ENCODE measurements around the gene ERMN.

The ERMN gene

DNA sequence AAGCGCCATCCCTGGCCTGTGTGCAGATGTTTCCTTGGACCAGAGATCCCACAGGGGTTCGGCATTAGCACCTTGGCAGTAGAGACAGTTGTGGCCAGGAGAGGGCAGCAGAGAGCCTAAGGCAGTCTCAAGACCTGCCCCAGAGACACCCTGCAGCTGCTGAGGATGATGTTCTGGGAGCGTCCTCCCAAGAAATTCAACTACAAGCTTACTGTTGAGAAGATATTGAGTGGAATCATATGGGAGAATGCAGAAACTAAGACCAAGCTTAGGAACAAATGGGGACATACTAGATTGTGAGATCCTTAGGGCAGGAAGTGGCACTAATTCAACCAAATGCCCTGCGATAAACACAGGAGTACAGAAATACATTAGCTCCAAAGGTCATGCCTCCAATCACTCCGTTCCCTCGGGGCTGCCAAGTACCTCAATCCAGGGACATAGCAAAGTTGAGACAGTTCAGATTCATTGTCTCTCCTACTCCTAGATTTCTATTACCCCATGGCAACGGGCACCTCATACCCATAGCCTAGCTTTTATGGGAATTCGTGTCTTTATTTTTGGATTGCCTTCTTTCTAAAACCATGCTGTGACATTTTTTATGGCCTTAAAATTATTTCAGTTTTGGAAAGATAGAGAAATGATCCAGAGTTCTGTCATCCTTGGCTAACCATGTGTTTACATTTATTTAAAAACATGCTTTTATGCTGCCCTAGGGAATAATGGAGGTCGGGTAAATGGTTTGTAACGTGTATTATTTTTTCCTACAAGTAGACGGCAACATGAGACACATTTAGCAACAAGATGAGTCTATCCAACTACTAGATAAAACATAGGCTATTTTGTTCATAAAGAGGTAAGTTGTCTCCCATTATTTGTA lies 2.2 kb upstream of the ERMN start:
- DNase-seq = no peak

DNA sequence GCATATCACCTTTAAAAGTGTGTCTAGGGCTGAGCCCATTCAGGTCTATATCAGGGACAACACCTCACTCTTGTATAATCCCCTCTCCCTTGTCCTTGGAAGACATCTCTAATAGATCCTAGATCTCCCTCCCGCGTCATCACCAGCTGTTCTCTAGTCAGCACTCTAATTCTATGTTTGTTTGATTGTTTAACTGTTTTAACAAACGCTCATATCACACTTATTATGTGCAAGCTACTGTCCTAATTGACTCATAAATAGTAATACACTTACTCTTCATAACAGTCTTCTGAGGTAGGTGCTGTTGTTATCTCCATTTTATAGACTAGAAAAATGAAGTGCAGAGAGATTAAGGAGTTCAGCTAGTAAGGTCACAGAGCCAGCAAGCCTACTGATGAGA lies 1.6 kb upstream of the ERMN start:
- DNase-seq = no peak

DNA sequence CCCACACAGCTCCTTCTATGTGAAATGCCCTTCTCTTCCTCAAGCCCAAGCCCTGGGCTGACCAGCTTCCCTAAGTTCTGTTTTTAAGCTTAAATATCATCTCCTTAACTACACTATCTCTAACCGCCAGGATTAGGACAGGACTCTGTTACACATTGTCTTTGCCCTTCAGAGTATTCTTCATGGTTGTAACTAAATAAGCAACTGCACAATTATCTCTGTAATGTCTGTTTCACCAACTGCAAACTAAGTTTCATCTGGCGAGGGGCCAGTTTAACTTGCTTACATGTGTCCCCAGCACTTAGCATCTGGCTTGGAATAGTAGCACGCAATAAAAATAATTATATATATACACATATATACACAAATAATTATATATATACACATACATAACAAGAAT lies 1.1 kb upstream of the ERMN start:
- DNase-seq = no peak

GRCh38 chr2:157324331-157324843 lies 1.2 kb downstream of the ERMN start:
- no peak for DNase-seq

DNA sequence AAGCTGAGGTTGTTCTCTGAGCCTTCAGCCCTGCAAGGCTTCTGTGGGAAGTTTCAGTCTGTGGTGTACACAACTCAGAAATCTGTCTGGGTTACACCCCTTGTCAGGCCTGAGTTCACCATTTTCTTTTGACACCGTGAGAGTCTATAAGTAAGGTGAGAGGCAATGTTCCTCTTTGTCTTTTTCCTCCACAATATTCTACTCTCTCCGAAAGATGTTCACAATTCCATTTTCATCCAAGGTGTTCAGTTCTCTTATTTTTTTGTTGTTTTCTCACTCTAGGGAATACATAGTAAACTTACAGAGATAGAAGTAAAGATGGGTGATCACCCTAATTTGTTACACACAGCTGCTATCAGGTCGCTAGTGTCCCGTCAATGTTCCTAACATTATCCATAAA lies 3.2 kb downstream of the ERMN start:
- DNase-seq = no peak

GRCh38 chr2:157321466-157321865 lies 4.2 kb downstream of the ERMN start:
- DNase-seq = no peak

DNA sequence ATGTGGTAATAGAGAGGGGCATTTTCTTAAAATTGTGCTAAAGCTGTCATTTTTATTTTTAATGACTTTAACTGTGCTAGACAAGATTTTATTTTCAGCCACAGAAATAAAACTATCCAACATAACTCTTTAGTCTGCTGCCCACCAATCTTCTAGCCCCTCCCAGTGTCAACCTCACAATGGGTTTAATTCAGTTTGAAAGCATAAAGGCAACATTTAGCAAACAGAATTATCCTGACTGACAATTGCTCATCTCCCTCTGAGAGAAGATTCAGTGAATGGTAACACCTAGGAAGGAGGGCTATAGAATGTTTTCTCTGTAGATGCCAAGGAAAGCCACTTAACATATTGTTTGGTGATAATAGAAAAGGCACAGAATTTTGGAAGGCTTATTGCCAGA lies 5.2 kb downstream of the ERMN start:
- no peak for DNase-seq

DNA sequence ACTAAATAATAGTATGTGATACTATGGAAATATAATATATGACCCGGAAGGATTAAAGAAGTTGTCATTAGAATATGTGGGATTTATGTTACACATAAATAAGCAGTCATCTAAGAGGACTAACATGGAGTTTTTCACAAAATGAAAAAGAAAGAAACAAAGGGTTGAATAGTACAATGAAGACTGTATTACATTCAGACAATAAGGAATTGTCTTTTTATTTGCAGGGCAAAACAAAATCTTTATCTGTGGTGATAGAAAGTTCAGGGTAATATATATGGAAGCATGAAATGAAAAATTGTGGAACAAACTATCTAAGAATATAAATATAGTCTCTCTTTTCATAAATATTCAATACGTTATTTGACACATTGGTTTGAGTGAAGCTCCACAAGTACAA lies 5.8 kb downstream of the ERMN start:
- no peak for DNase-seq

DNA sequence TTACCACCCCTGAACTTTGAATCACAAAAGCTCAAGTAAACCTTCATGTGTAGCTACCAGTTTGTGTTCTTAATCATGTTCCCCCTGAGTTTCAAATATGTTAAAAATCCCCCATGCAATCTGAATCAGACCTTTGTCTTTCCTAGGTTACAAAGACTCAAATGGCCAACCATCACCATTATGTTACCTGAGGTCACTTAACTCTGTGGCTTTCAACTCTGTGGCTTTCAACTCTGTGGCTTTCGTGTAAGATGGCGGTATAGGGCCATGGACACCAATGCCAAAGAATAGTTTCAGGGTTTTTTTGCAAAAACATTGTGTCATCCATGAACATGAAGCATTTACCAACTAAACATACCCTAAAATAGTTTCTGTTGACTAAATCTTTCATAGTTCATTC lies 6.7 kb downstream of the ERMN start:
- DNase-seq = no peak

DNA sequence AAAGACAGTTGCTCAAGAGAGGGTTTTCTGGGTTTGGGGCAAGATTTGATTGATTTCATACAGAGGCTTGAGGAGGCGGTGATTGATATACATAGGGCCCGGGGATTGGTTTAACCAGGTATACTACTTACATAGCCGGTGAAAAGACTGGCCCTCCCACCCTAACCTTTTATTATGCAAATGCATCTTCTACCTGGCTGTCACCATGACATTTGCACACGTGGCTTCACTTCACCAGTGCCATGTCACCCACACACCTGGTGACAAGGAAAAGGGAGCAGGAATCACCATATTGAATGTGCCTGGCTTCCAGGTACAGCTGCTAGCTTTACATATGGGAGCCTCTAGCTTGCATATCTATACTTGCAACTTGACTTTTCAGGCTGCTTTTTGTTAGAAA lies 9.7 kb downstream of the ERMN start:
- DNase-seq = no peak

DNA sequence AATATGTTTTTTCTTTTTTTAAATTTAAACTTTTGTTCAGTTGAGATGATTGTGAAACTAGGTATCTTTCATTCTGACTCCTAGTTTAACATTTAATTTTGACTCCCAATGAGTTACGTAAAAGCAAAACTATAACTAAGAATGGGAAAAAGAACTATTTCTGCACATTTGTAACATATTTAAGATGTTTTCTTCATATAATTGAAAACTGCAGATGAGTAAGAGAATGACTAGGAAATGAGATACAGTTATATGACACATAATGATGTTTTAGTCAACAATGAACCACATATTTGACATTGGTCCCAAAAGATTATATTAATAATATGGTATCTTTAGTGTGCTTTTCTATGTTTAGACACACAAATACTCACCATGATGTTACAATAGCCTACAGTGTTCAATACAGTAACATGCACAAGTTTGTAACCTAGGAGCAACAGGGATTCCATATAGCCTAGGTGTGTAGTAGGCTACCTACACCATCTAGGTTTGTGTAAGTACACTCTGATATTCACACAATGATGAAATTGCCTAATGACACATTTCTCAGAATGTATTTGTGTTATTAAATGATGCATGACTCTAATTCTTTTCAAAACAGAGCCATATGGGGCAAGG lies 12.6 kb downstream of the ERMN start:
- DNase-seq = no peak

DNA sequence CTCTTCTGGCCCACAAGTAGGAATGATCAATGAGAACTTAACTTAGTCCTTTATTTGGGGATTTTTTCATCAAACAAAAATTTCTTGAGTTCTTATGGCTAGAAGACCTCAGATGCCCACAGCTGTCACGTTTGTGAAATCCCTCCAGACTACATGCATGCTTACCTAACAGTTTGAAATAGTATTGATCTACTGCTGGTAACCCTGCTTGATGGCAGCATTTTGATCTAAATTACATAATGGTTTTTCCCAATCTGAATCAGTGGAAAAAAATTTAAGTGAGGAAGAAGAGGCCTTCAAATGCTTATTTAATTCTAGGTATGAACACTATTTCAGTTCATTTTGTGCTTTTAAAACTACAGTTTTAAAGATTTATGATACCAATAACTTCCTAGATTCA lies 13.9 kb downstream of the ERMN start:
- no peak for DNase-seq

GRCh38 chr2:157309878-157310277 lies 15.7 kb downstream of the ERMN start:
- no peak for DNase-seq

DNA sequence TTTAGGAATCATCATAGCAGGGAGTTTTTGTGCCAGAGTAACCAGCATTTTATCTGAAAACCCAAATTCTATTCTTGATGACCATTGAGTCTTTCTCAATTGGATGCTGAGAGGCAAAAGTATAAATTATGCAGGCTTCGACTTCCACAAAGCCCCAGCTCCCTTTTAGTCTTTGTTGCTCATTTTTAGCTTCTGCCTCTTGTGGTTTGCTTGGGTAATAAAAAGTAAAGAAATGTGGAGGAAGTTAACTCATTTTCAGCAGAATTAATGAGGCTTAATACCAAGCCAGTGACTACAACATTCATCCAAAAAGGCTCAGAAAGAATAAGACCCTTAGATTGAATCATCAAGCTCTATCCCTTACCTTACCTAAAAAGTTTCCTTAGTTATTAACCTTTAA lies 18.6 kb downstream of the ERMN start:
- no peak for DNase-seq

DNA sequence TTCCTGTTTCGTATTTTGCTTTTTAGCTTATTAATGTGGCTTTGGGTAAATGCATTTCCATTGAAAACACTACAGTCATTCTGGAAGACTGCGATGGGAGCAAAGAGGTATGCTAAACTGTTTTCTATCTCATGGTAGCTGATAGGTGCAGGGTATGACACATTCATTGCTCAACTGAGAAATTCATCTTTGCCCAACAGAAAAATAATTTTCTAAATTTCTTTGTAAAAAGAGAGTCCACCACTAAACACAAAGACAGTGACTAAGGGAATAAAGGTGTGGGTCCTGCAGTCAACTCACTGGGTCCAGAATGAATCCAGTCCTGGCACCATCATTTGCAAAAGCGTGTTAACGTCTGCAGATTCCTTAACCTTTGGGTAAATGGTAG lies 19.9 kb downstream of the ERMN start:
- DNase-seq = no peak

DNA sequence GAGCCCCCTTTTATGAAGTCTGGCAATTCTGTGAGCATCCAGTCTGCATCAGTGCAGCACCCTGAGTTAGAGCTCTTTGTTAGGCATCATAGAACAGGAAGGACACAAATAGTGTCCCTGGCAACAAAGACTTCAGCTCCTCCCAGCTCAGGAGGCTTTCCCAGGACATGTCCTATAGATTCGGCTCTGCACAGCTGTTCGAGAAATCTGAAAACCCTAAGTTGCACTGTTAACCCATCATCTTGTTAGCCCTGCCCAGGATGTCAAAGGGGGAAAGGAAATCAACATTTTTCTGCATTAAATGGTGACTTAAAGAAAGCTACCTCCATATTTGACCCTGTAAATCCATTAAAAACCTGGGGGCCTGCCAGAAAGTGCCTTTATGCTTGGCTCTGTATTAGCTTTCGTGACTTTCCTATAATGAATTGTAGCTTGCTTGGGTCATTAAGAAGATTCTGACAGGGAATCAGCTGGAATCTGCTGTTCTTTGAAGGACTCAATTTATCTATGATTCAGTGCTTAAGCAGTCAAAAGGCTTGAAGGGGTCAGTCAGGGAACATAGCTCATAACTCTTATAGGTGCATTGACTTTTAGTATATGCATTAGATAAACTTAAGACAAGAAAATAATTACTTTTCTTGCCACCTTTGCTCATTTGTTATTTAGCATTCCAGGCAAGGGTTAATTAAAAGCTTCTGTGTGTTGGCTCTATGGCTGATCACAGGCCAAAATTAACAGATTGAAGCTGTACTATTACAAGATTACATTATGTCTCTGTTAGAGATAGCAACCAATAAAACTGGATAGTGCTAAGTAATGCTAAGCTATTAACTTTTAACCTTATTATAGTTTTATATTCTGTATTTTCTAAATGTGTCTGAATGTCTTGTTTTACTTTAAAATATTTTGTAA lies 20.6 kb downstream of the ERMN start:
- no peak for DNase-seq

DNA sequence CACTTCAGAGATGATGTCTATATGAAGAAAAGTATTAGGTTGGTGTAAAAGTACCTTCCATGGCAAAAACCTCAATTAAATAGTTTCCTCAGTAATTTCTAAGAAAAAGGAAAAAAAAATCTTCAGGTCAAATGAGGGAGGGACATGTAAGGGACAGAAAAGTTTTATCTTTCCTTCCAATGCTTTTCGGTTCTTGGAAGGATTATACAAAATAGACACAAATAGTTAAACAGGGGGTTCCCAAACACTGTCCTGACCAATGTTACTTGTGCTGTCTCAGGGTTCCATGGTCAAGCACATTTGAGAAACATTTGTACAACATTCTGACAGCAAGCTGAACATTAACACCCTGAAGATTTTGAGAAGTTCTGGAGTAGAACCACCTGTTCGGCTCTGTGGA lies 22.0 kb downstream of the ERMN start:
- no peak for DNase-seq

- no peak for DNase-seq
Measured at GRCh38 chr2:157302492-157303099, 23.0 kb downstream of the ERMN start.

GRCh38 chr2:157301307-157301706 lies 24.3 kb downstream of the ERMN start:
- no peak for DNase-seq

- DNase-seq = no peak
Measured at GRCh38 chr2:157296958-157297357, 28.7 kb downstream of the ERMN start.

DNA sequence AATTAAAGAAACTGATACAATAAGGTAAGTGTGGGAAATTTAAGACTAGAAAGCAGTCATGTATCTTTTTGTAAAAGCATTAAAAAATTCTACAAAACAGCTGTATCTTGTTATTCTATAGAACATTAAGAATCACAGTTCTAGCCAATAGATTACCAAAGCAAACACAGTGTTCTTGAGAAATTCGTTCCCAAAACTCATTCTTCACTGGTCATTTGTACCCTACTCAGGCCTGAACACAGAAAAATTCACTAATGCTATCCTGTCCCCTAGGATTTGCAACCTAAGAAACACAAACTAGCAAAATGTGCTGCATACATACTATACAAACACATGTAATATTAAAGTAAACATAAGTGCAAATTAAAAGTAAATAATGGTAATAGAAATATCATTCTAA lies 29.1 kb downstream of the ERMN start:
- no peak for DNase-seq

DNA sequence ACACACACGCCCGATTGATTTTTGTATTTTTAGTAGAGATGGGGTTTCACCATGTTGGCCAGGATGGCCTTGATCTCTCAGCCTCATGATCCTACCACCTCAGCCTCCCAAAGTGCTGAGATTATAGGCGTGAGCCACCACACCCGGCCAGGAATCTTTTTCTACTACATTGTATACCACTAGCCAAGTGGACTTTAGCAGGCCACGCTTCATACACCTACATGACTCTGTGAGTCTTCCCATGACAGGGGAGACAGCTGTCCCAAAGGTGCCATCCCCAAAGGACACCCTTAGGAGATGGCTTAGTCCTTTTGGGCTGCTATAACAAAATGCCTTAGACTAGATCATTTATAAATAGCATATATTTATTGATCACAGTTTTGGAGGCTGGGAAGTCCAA lies 32.8 kb downstream of the ERMN start:
- no peak for DNase-seq

DNA sequence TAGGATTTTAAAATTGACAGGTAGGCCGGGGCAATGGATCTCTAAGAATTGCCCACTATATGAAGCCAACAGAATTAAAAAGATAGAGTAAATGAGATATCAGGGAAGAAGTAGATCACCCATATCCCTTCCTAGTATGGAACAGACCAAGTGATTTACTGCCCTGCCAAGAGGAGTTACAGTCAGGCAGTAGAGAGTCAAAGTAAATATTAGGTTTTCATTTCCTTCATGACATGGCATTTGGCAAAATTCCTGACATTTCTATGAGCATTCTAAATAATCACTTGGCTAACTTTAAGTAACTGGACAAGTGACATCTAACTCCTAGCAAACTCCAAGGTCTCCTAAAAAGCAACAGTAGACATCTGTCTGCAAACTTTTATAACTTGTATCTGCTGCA lies 34.6 kb downstream of the ERMN start:
- DNase-seq = no peak

Measured in GF-D8 (cell line).